A549 (cell line): Measurements from ENCODE around the gene PHACTR2.

Source experiments
- BHLHE40 ChIP-seq: IDR thresholded peaks from 2 replicates; pipeline ENCODE4 v1.6.1; 2012; ENCODE audit warnings: low read depth, low read length, inconsistent platforms
- CTCF ChIP-seq: fragments of >200 bp; sonication (Bioruptor Twin); formaldehyde crosslinking; IDR thresholded peaks from 3 replicates; pipeline ENCODE4 v1.5.1; 2016
- HOXA7 ChIP-seq: fragments of 250-450 bp; sonication (Bioruptor Pico); IDR thresholded peaks from 2 replicates; pipeline ENCODE4 v1.5.0; 2020; ENCODE audit warnings: mild to moderate bottlenecking, moderate library complexity
- MAX ChIP-seq: IDR thresholded peaks from 2 replicates; pipeline ENCODE4 v1.6.1; 2012
- POLR2A ChIP-seq: IDR thresholded peaks from 2 replicates; pipeline ENCODE4 v1.6.1; 2012; ENCODE audit warnings: mild to moderate bottlenecking, low read length
- RAD21 ChIP-seq, 2 experiments: fragments of >200 bp in 1 of 2; sonication (Bioruptor Twin) in 1 of 2; formaldehyde crosslinking in 1 of 2; IDR thresholded peaks in 1 of 2; conservative IDR thresholded peaks in 1 of 2; 2 replicates in 1 of 2; 3 replicates in 1 of 2; pipeline ENCODE4 v1.6.1; 2012 to 2018; ENCODE audit warnings: inconsistent platforms in 1 of 2
- RCOR1 ChIP-seq: fragments of 150-350 bp; IDR thresholded peaks from 2 replicates; pipeline ENCODE4 v1.6.1; 2014; ENCODE audit warnings: antibody characterized with exemption, low read length, low read depth
- RFX5 ChIP-seq: fragments of 450-650 bp; IDR thresholded peaks from 2 replicates; pipeline ENCODE4 v1.7.1; 2014; ENCODE audit warnings: antibody characterized with exemption, mild to moderate bottlenecking, moderate library complexity
- ZSCAN20 ChIP-seq: fragments of 250-450 bp; sonication (Bioruptor Pico); IDR thresholded peaks from 2 replicates; pipeline ENCODE4 v1.8.0; 2022; ENCODE audit warnings: mild to moderate bottlenecking, moderate library complexity
- TF ChIP-seq, protein P1 (sequence below): fragments of 450-650 bp; IDR thresholded peaks from 2 replicates; pipeline ENCODE4 v1.6.1; 2014; ENCODE audit warnings: antibody characterized with exemption

GRCh38 chr6:143652841-143653331 lies 24.9 kb upstream of the PHACTR2 start:
- TF ChIP-seq CTCF = no peak
- no peak for TF ChIP-seq POLR2A
- TF ChIP-seq RFX5 = no peak
- TF ChIP-seq RAD21 (conservative IDR thresholded peaks at IDR 0.05 in 1 of 2, IDR thresholded peaks at IDR 0.05 in 1 of 2) = no peak
- no peak for TF ChIP-seq HOXA7 (CRISPR knock-in tag)
- no peak for TF ChIP-seq RCOR1
- no peak for TF ChIP-seq BHLHE40
- no peak for TF ChIP-seq ZSCAN20 (CRISPR knock-in tag)
- TF ChIP-seq MAX = no peak
- TF ChIP-seq, protein P1, sequence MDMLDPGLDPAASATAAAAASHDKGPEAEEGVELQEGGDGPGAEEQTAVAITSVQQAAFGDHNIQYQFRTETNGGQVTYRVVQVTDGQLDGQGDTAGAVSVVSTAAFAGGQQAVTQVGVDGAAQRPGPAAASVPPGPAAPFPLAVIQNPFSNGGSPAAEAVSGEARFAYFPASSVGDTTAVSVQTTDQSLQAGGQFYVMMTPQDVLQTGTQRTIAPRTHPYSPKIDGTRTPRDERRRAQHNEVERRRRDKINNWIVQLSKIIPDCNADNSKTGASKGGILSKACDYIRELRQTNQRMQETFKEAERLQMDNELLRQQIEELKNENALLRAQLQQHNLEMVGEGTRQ = no peak
